Measurements from ENCODE around the gene GBX1. TPM values are rescaled to one million over a fixed set of nuclear protein-coding genes. Genes with fewer than 3 reads are reported as not detected.
A peak's percentile ranks its signal among the peaks of the same experiment; 100 is the strongest.

Gene GBX1
- total RNA-seq, 3 donors from 2014 or later (not counting 1 experiment from before 2014, with no cell fraction given) = not detected

- H3K4me3 Mint-ChIP-seq = no peak overlapping the region
- intact Hi-C loops (cut with micrococcal nuclease) = no loop called here
- Histone ChIP-seq H3K4me3 (ENCODE audit: low read length) (no peak overlapping the region), H3K9me3 (ENCODE audit: control insufficient read depth, insufficient read depth, low read length) (no peaks in the 10 kb centered on the region), H3K4me1 (ENCODE audit: control insufficient read depth, insufficient read depth, low read length) (peaks cover 24% of the 10 kb centered on the region), H3K27ac (ENCODE audit: low read length) (no peak overlapping the region), H3K27me3 (ENCODE audit: control insufficient read depth, insufficient read depth, low read length) (no peaks in the 10 kb centered on the region), H3K36me3 (ENCODE audit: control insufficient read depth, insufficient read depth, low read length) (peaks cover 14% of the 10 kb centered on the region)
- H3K9me3 Mint-ChIP-seq = no peaks in the 10 kb centered on the region
- peaks cover 22% of the 10 kb centered on the region in 2 donors for H3K4me1 Mint-ChIP-seq
- no peak for TF ChIP-seq CTCF (IDR thresholded peaks at IDR 0.05)
- WGBS (ENCODE audit: insufficient coverage) = 96% methylated on average over 6 of the region's 6 CpGs
- no peak for DNase-seq
- peaks cover 0 to 6% of the 10 kb centered on the region in 2 donors for H3K27me3 Mint-ChIP-seq (ENCODE audit: low read depth in 2 of 2)
- H3K36me3 Mint-ChIP-seq = no peaks in the 10 kb centered on the region
- no peak overlapping the region for H3K27ac Mint-ChIP-seq
- no peak for ATAC-seq
Observed at GRCh38 chr7:151209588-151209987, 42.1 kb upstream of the GBX1 start.

- Histone ChIP-seq H3K9me3 (ENCODE audit: control insufficient read depth, insufficient read depth, low read length) (no peaks in the 10 kb centered on the region), H3K36me3 (ENCODE audit: control insufficient read depth, insufficient read depth, low read length) (peaks cover 3% of the 10 kb centered on the region), H3K27ac (ENCODE audit: low read length) (peak overlapping the region; percentile 39), H3K4me1 (ENCODE audit: control insufficient read depth, insufficient read depth, low read length) (peaks cover 24% of the 10 kb centered on the region), H3K4me3 (ENCODE audit: low read length) (no peak overlapping the region), H3K27me3 (ENCODE audit: control insufficient read depth, insufficient read depth, low read length) (no peaks in the 10 kb centered on the region)
- no peak for DNase-seq
- no peak for TF ChIP-seq CTCF (IDR thresholded peaks at IDR 0.05)
- Mint-ChIP-seq H3K36me3 (no peaks in the 10 kb centered on the region), H3K27ac (no peak overlapping the region), H3K27me3 (ENCODE audit: low read depth in 2 of 2) (peaks cover 0 to 9% of the 10 kb centered on the region in 2 donors), H3K4me1 (peaks cover 22% of the 10 kb centered on the region in 2 donors), H3K9me3 (no peaks in the 10 kb centered on the region), H3K4me3 (no peak overlapping the region)
- ATAC-seq = no peak
- intact Hi-C loops (cut with micrococcal nuclease) = no loop called here
- 91% methylated on average over 7 of the region's 9 CpGs for WGBS (ENCODE audit: insufficient coverage)
Observed at GRCh38 chr7:151208253-151208862, 40.9 kb upstream of the GBX1 start.

GRCh38 chr7:151207804-151208203, 40.3 kb upstream of the GBX1 start:
- 88% methylated on average over 12 of the region's 12 CpGs for WGBS (ENCODE audit: insufficient coverage)
- H3K27ac Mint-ChIP-seq = no peak overlapping the region
- intact Hi-C loops (cut with micrococcal nuclease) = no loop called here
- H3K27me3 Mint-ChIP-seq (ENCODE audit: low read depth in 2 of 2) = peaks cover 0 to 9% of the 10 kb centered on the region in 2 donors
- no peaks in the 10 kb centered on the region for H3K9me3 ChIP-seq (ENCODE audit: control insufficient read depth, insufficient read depth, low read length)
- H3K27me3 ChIP-seq (ENCODE audit: control insufficient read depth, insufficient read depth, low read length) = no peaks in the 10 kb centered on the region
- H3K36me3 ChIP-seq (ENCODE audit: control insufficient read depth, insufficient read depth, low read length) = no peaks in the 10 kb centered on the region
- no peak for TF ChIP-seq CTCF (IDR thresholded peaks at IDR 0.05)
- H3K36me3 Mint-ChIP-seq = no peaks in the 10 kb centered on the region
- H3K4me1 Mint-ChIP-seq = peaks cover 22% of the 10 kb centered on the region in 2 donors
- ATAC-seq = no peak
- DNase-seq = no peak
- H3K9me3 Mint-ChIP-seq = no peaks in the 10 kb centered on the region
- peak overlapping the region; percentile 39 for H3K27ac ChIP-seq (ENCODE audit: low read length)
- H3K4me3 Mint-ChIP-seq = no peak overlapping the region
- no peak overlapping the region for H3K4me3 ChIP-seq (ENCODE audit: low read length)
- H3K4me1 ChIP-seq (ENCODE audit: control insufficient read depth, insufficient read depth, low read length) = peaks cover 24% of the 10 kb centered on the region

- DNase-seq (peak in 1 of 2 donors; percentile 51), ATAC-seq (peak; percentile 28 to 63 (median 49))
- H3K4me1 Mint-ChIP-seq = peaks cover 22% of the 10 kb centered on the region in 2 donors
- H3K27me3 ChIP-seq (ENCODE audit: control insufficient read depth, insufficient read depth, low read length) = no peaks in the 10 kb centered on the region
- H3K4me1 ChIP-seq (ENCODE audit: control insufficient read depth, insufficient read depth, low read length) = peaks cover 24% of the 10 kb centered on the region
- no peaks in the 10 kb centered on the region for H3K36me3 Mint-ChIP-seq
- H3K4me3 Mint-ChIP-seq = peak overlapping the region; percentile 54
- H3K36me3 ChIP-seq (ENCODE audit: control insufficient read depth, insufficient read depth, low read length) = no peaks in the 10 kb centered on the region
- 12% methylated on average over 9 of the region's 9 CpGs for WGBS (ENCODE audit: insufficient coverage)
- H3K27ac ChIP-seq (ENCODE audit: low read length) = peak overlapping the region; percentile 39
- H3K9me3 Mint-ChIP-seq = no peaks in the 10 kb centered on the region
- peak overlapping the region; percentile 2 to 72 for H3K27ac Mint-ChIP-seq
- peaks cover 0 to 9% of the 10 kb centered on the region in 2 donors for H3K27me3 Mint-ChIP-seq (ENCODE audit: low read depth in 2 of 2)
- TF ChIP-seq CTCF (IDR thresholded peaks at IDR 0.05) = no peak
- H3K4me3 ChIP-seq (ENCODE audit: low read length) = no peak overlapping the region
- no peaks in the 10 kb centered on the region for H3K9me3 ChIP-seq (ENCODE audit: control insufficient read depth, insufficient read depth, low read length)
- intact Hi-C loops (cut with micrococcal nuclease) = no loop called here
Observed at GRCh38 chr7:151207315-151207714, 39.8 kb upstream of the GBX1 start.
